KOPT-K1 (cell line): ENCODE results near the gene DPPA4.

ENCODE experiments used
- H3K27ac ChIP-seq: fragments of 200-600 bp; sonication (generic); 2 replicates; pipeline ENCODE4 v1.5.1; 2016; ENCODE audit warnings: antibody characterized with exemption, mild to moderate bottlenecking, low read depth, low read length; ENCODE audit not compliant: poor library complexity, severe bottlenecking
- H3K36me3 ChIP-seq: fragments of 200-600 bp; sonication (generic); 2 replicates; pipeline ENCODE4 v1.5.1; 2017; ENCODE audit warnings: antibody characterized with exemption, mild to moderate bottlenecking, low read length, moderate library complexity; ENCODE audit not compliant: insufficient read depth
- H3K9me3 ChIP-seq: fragments of 200-600 bp; sonication (generic); 2 replicates; pipeline ENCODE4 v1.5.1; 2017; ENCODE audit warnings: antibody characterized with exemption, low read length, mild to moderate bottlenecking; ENCODE audit not compliant: insufficient read depth, poor library complexity, severe bottlenecking

DPPA4 gene

DNA sequence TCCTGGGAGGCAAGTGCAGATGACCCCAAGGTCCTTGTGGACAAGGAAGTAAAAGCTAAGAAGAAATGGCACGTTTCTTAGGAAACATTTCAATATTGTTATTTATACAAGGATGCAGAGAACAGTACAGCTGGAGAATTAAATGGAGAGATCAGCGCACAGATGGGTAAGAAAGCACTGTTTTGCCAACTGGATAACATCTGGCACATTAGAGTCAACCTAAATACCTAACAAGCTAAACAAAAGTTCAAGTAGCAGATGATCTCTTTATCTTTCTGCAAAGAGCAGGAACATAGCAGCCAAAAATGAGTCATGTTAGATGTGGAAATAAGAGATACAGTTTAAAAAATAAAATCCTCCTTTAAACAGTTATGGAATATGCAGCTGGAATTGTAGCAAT lies 15.7 kb upstream of the DPPA4 start:
- Histone ChIP-seq H3K36me3 (no peaks in the 10 kb centered on the region), H3K27ac (no peak overlapping the region), H3K9me3 (no peaks in the 10 kb centered on the region)

GRCh38 chr3:109351231-109351630 lies 13.9 kb upstream of the DPPA4 start:
- Histone ChIP-seq H3K9me3 (no peaks in the 10 kb centered on the region), H3K27ac (no peak overlapping the region), H3K36me3 (no peaks in the 10 kb centered on the region)

DNA sequence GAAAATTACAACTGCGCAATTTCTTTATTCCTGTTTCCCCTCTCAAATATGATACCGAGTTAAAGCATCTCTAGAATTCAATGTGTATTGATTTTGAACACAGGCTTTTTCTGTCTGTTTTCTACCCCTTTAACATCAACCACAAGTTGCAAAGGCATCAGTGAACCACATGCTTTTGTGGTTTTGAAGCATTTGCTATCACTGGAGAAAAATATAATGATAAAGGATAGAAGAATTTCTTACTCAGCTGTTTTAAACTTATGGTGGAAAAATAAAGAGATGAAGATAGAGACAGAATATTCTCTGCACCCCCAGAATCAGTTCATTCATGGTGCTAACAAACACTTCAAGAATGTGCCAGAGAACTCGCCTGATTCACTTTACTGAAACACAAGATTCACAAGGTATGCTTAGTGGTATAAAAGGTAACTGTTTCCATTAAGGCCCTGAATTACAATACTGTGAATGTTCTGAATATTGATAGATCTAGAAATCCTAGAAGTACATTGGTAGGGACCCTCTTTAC lies 9.5 kb upstream of the DPPA4 start:
- Histone ChIP-seq H3K9me3 (no peaks in the 10 kb centered on the region), H3K27ac (no peak overlapping the region), H3K36me3 (no peaks in the 10 kb centered on the region)

DNA sequence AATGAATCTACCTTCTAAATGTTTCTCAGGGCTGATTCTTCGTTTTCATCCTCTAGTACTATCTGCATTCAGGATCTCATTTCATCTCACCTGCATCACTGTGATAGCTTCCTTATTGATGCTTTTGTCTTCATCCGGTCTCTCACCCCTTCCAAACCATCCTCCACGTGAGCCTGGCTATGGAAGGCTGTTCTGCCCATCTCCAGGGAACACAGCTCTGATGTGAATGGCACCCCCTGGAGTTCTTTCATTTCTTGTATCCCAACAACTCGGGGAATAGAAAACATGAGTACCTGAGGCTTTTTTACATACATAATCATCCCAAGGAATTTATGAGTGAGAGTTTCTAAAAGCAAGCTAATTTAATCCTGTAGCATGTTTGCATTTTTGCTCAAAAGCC lies 8.8 kb upstream of the DPPA4 start:
- Histone ChIP-seq H3K27ac (no peak overlapping the region), H3K36me3 (no peaks in the 10 kb centered on the region), H3K9me3 (no peaks in the 10 kb centered on the region)

DNA sequence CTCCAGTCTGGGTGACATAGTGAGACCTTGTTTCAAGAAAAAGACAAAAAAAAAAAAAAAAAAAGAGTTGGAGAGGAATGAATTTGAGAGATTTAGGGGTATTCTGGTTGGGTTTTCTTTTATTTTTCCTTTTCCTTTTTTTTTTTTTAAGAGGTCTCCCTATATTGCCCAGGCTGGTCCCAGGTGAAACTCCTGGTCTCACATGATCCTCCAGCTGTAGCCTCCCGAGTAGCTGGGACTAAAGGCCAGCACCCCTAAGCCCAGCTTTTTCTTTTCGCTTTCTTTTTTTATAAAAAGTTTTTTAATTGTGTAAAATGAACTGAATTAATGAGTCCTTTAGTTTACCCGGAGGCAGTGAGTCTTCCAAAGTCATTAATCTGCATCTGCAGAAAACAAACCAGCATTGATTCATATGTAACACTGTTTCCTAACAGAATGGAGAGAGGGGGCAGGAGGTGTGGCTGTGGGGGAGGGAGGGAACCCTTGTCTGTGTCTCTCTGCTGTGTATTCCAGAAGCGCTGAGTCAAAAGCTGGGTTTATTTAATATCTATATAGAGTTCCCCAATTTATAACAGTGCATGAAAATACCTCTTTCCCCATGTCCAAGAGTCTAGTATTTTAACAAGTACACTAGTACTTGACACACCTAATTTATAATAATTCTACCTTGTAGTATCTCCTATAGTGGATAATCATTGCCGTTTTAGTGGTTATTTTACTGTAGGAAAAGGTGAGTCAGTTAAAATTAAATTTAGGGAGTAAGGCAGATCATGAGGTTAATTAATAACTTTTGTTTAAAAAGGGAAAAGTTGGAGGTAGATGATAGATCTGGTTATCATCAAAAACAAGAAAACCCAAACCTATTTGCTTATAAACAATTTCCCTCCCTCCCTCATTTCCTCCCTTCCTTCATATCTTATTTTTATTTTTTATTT lies 2.6 kb upstream of the DPPA4 start:
- Histone ChIP-seq H3K36me3 (no peaks in the 10 kb centered on the region), H3K27ac (no peak overlapping the region), H3K9me3 (no peaks in the 10 kb centered on the region)

GRCh38 chr3:109339197-109339596 lies 1.9 kb upstream of the DPPA4 start:
- H3K36me3 ChIP-seq, result no peaks in the 10 kb centered on the region
- H3K27ac ChIP-seq, result no peak overlapping the region
- H3K9me3 ChIP-seq, result no peaks in the 10 kb centered on the region

DNA sequence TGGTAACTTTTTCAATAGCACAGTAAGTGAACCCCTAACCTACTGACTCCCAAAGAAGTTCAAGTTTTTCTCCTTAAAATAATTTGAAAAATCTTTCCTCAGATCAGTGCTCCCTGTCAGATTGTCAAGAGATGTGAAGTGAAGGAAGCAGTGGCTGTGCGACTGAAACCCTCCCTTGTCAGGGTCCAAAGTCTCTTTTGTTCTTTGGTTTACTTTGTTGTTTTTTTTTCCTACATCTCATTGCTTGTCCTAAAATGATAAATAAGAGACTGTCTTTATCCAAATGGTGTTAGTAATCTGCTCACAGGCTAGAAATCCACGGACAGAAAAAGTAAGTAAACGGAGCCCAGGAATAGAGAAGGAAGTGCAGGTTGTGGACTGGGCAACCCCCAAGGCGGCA lies 976 bp upstream of the DPPA4 start:
- Histone ChIP-seq H3K27ac (no peak overlapping the region), H3K9me3 (no peaks in the 10 kb centered on the region), H3K36me3 (no peaks in the 10 kb centered on the region)

GRCh38 chr3:109336291-109336861 lies 970 bp downstream of the DPPA4 start:
- no peak overlapping the region for H3K27ac ChIP-seq
- no peaks in the 10 kb centered on the region for H3K9me3 ChIP-seq
- H3K36me3 ChIP-seq, result no peaks in the 10 kb centered on the region

DNA sequence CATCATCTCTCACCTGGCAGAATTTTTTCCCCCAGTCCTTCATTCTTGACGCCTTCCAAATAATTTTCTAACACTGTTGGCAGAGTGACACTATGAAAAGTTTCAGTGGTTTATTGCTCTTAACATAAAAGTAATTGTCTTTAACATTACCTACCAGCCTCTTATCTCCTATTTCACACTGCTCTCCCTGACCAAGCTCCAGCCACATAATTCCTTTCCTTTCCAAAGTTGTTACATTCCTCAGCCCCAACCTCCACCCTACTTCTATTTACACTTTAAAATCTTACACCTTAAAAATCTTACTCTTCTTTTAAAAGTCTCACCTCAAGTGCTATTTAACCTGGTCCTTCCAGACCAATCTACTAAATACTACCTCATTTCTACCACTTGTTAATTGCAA lies 2.8 kb downstream of the DPPA4 start:
- H3K36me3 ChIP-seq, result no peaks in the 10 kb centered on the region
- H3K27ac ChIP-seq, result no peak overlapping the region
- H3K9me3 ChIP-seq, result no peaks in the 10 kb centered on the region

- Histone ChIP-seq H3K9me3 (no peaks in the 10 kb centered on the region), H3K36me3 (no peaks in the 10 kb centered on the region), H3K27ac (no peak overlapping the region)
These were observed 5.7 kb downstream of the DPPA4 start for GRCh38 chr3:109331692-109332091.

DNA sequence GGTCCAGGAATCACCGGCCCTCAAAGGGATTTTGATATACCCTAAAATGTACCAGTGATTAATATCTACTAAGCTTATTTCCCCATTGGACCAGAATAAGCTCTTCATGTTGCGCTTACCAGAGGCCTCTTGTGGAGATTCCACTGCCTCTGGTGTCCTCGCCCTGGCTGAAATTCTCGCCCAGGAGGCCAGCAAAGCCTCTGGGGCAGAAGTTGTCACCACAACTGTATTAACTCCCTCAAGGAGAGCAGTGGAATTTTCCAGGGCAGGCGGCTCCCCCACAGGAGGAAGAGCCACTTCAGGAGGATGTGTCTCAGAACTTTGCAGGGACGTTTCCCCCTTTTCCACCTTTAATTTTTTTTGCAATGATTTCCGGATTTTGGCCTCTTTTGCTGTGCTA lies 6.9 kb downstream of the DPPA4 start:
- Histone ChIP-seq H3K27ac (no peak overlapping the region), H3K36me3 (no peaks in the 10 kb centered on the region), H3K9me3 (no peaks in the 10 kb centered on the region)

DNA sequence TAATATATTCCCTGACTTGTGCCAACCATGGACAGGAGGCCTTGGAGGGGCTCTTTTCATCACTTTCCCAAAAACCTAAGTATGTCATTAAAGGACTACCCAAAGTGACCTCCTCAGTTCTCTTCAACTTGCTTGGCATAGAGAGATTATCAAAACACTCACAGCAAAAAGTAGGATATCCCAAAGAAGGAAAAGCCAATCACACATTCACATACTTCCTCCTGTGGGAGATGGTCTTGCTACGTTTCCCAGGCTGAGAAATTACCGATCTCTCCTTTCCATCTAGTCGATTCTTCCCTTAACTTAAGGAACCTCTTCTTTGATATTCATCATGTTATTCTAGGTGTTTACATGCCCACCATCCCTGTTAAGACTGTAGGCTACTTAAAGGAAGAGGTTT lies 9.1 kb downstream of the DPPA4 start:
- Histone ChIP-seq H3K36me3 (no peaks in the 10 kb centered on the region), H3K9me3 (no peaks in the 10 kb centered on the region), H3K27ac (no peak overlapping the region)

- Histone ChIP-seq H3K27ac (no peak overlapping the region), H3K36me3 (no peaks in the 10 kb centered on the region), H3K9me3 (no peaks in the 10 kb centered on the region)
These were observed 11.7 kb downstream of the DPPA4 start for GRCh38 chr3:109325657-109326056.

GRCh38 chr3:109325109-109325508 lies 12.2 kb downstream of the DPPA4 start:
- Histone ChIP-seq H3K9me3 (no peaks in the 10 kb centered on the region), H3K27ac (no peak overlapping the region)

GRCh38 chr3:109316162-109316730 lies 21.1 kb downstream of the DPPA4 start, which contains the start of gene DPPA2:
DPPA2 (minus strand) TSS chr3:109316517; CDS start chr3:109314542, 1,975 bp downstream.
- Histone ChIP-seq H3K27ac (no peak within 1 kb of the TSS), H3K36me3 (no peaks in the 10 kb centered on the region), H3K9me3 (no peaks in the 10 kb centered on the region)

More at GRCh38 chr3:109325109-109325508, 12.2 kb downstream of the DPPA4 start:
- no peaks in the 10 kb centered on the region for H3K36me3 ChIP-seq
